Endothelial cell of umbilical vein (primary cell): ENCODE results near the gene IQGAP3. TPM values are rescaled to one million over a fixed set of nuclear protein-coding genes. Genes with fewer than 3 reads are reported as not detected.
A peak's percentile ranks its signal among the peaks of the same experiment; 100 is the strongest.

ENCODE experiments used
- BruUV-seq: library from RNA; stranded (reverse); fragments of 400-500 nt; replicated peaks from 2 replicates; lab custom pipeline; 2021; lab: Mats Ljungman, UMichigan
- CTCF ChIA-PET: fragments of 300-600, 350-600 bp; sonication (Branson Sonifier 250); formaldehyde crosslinking; loops from one replicate; lab custom pipeline; 2021; ENCODE audit warnings: antibody characterized with exemption, inconsistent platforms; lab: Charles Lee
- POLR2A ChIA-PET: fragments of 300-600, 350-600 bp; sonication (Branson Sonifier 250); formaldehyde crosslinking; loops from one replicate; lab custom pipeline; 2021; ENCODE audit warnings: antibody characterized with exemption, inconsistent platforms; lab: Charles Lee
- DNase-seq: peaks from one replicate; pipeline ENCODE4 v3.0.0-alpha.2; 2011; ENCODE audit warnings: low read depth, low spot score
- FAIRE-seq: peaks from 2 replicates; lab custom pipeline; 2011; peaks lifted over from hg19 to GRCh38; lab: Jason Lieb, UNC
- H2AFZ ChIP-seq: 2 replicates; pipeline ENCODE4 v1.6.0; 2012; ENCODE audit warnings: low read depth, low read length, control low read depth, inconsistent platforms
- H3K27ac ChIP-seq: 2 replicates; pipeline ENCODE4 v1.5.1; 2011; ENCODE audit warnings: low read depth, mild to moderate bottlenecking, control low read depth, low read length, moderate library complexity; ENCODE audit not compliant: insufficient read depth
- H3K27me3 ChIP-seq, 2 experiments: 2 replicates each; pipeline versions ENCODE4 v1.6.0 to v1.6.1; 2011; ENCODE audit warnings: low read length in 2 of 2, mixed read lengths in 1 of 2; ENCODE audit not compliant: control insufficient read depth in 2 of 2, insufficient read depth in 2 of 2
- H3K36me3 ChIP-seq, 2 experiments: 2 replicates in 1 of 2; 3 replicates in 1 of 2; pipeline ENCODE4 v1.5.1; 2011; ENCODE audit warnings: low read length in 2 of 2, mild to moderate bottlenecking in 1 of 2, moderate library complexity in 1 of 2; ENCODE audit not compliant: control insufficient read depth in 2 of 2, insufficient read depth in 2 of 2; ENCODE audit errors: extremely low read depth in 1 of 2
- H3K4me1 ChIP-seq: 3 replicates; pipeline ENCODE4 v1.5.1; 2011; ENCODE audit warnings: mild to moderate bottlenecking, low read length; ENCODE audit not compliant: control insufficient read depth, insufficient read depth; ENCODE audit errors: extremely low read depth
- H3K4me2 ChIP-seq: 2 replicates; pipeline ENCODE4 v1.6.1; 2011; ENCODE audit warnings: low read length, control low read depth, mixed read lengths; ENCODE audit not compliant: insufficient read depth
- H3K4me3 ChIP-seq, 3 experiments: fragments of 200-600 bp in 1 of 3; sonication (generic), shearing (Covaris generic) in 1 of 3; replicated peaks in 1 of 3; 2 replicates each; pipeline ENCODE4 v1.5.1; 2011 to 2016; ENCODE audit warnings: control low read depth in 3 of 3, low read length in 3 of 3, mild to moderate bottlenecking in 2 of 3, inconsistent platforms in 1 of 3, low read depth in 1 of 3, moderate library complexity in 1 of 3; ENCODE audit not compliant: insufficient read depth in 1 of 3
- H3K79me2 ChIP-seq: 2 replicates; pipeline ENCODE4 v1.6.0; 2012; ENCODE audit warnings: low read length, inconsistent platforms; ENCODE audit not compliant: control insufficient read depth, insufficient read depth
- H3K9ac ChIP-seq: replicated peaks from 2 replicates; pipeline ENCODE3; 2011; ENCODE audit warnings: low read length, control low read depth; ENCODE audit not compliant: insufficient read depth; ENCODE audit errors: extremely low read depth
- H3K9me1 ChIP-seq: replicated peaks from 3 replicates; pipeline ENCODE4 v1.6.0; 2011; ENCODE audit warnings: mild to moderate bottlenecking, low read length; ENCODE audit not compliant: control insufficient read depth, insufficient read depth; ENCODE audit errors: extremely low read depth
- H3K9me3 ChIP-seq: replicated peaks from 2 replicates; pipeline ENCODE4 v1.5.1; 2012; ENCODE audit warnings: low read length, inconsistent platforms; ENCODE audit not compliant: control insufficient read depth, insufficient read depth
- H4K20me1 ChIP-seq: replicated peaks from 2 replicates; pipeline ENCODE3; 2011; ENCODE audit warnings: mild to moderate bottlenecking, low read length; ENCODE audit not compliant: control insufficient read depth, insufficient read depth; ENCODE audit errors: extremely low read depth
- EZH2 ChIP-seq: IDR thresholded peaks from 2 replicates; pipeline ENCODE4 v1.6.1; 2012; ENCODE audit warnings: borderline replicate concordance, low read depth, mild to moderate bottlenecking, moderate library complexity, low read length, inconsistent platforms; ENCODE audit not compliant: severe bottlenecking
- FOS ChIP-seq: IDR thresholded peaks from 2 replicates; pipeline ENCODE4 v1.6.1; 2011; ENCODE audit warnings: mild to moderate bottlenecking, low read length, moderate library complexity, borderline replicate concordance; ENCODE audit not compliant: insufficient read depth
- GATA2 ChIP-seq: IDR thresholded peaks from 2 replicates; pipeline ENCODE4 v1.7.0; 2011; ENCODE audit warnings: low read depth, mild to moderate bottlenecking, moderate library complexity, mixed read lengths, low read length; ENCODE audit not compliant: insufficient read length, insufficient read depth
- JUN ChIP-seq: IDR thresholded peaks from 2 replicates; pipeline ENCODE4 v1.6.1; 2011; ENCODE audit warnings: borderline replicate concordance, low read depth; ENCODE audit not compliant: insufficient read length, insufficient read depth
- MYC ChIP-seq: IDR thresholded peaks from one replicate; pipeline ENCODE4 v1.6.1; 2011; ENCODE audit warnings: mild to moderate bottlenecking, low read depth, low read length
- POLR2A ChIP-seq: IDR thresholded peaks from 2 replicates; pipeline ENCODE4 v1.6.1; 2012; ENCODE audit warnings: low read depth, mild to moderate bottlenecking, control low read depth, low read length
- POLR2AphosphoS5 ChIP-seq: IDR thresholded peaks from 2 replicates; pipeline ENCODE4 v1.6.1; 2012; ENCODE audit warnings: low read depth, mild to moderate bottlenecking, control low read depth, low read length, moderate library complexity; ENCODE audit not compliant: insufficient read depth
- dilution Hi-C: fragments of 300-500 bp; cut with MboI; formaldehyde crosslinking; loops from one replicate; pipeline ENCODE4 v1.15.0; 2019; ENCODE audit warnings: low sequenced_read_pairs; ENCODE audit not compliant: extremely low pct_ligation_motif_present
- intact Hi-C: fragments of 100-400 bp; cut with micrococcal nuclease; formaldehyde crosslinking; loops from one replicate; pipeline ENCODE4 v1.10.0; 2022
- polyA plus RNA-seq, 4 experiments: library from polyadenylated mRNA; depleted of rRNA in 3 of 4; stranded (reverse) in 3 of 4; unstranded in 1 of 4; fragments of >200 nt; gene quantifications; 2 replicates each; pipeline versions ENCODE4 v1.2.1 to v1.2.3, GENCODE V29; 2011 to 2012; ENCODE audit warnings: missing spikeins in 1 of 4
- total RNA-seq: library from RNA; stranded (reverse); gene quantifications from 2 replicates; pipeline ENCODE4 v1.2.3, GENCODE V29; 2021
- TF ChIP-seq, protein P1 (sequence below): IDR thresholded peaks from 2 replicates; pipeline ENCODE4 v1.6.1; 2011; ENCODE audit not compliant: insufficient read depth, insufficient read length
- TF ChIP-seq, protein P2 (sequence below), 2 donors: IDR thresholded peaks; 1 replicate in 1 of 2; 2 replicates in 1 of 2; pipeline ENCODE4 v1.5.1; 2011; ENCODE audit warnings: low read length in 2 of 2, mild to moderate bottlenecking in 2 of 2, moderate library complexity in 2 of 2, control low read depth in 1 of 2, inconsistent platforms in 1 of 2, low read depth in 1 of 2; ENCODE audit not compliant: insufficient read depth in 1 of 2; ENCODE audit errors: extremely low read depth in 1 of 2

Gene IQGAP3
- total and polyA plus RNA-seq, 2 donors (not counting 3 experiments of a cell fraction or from before 2014, with no cell fraction given) = 28.3 to 60.7 TPM

DNA sequence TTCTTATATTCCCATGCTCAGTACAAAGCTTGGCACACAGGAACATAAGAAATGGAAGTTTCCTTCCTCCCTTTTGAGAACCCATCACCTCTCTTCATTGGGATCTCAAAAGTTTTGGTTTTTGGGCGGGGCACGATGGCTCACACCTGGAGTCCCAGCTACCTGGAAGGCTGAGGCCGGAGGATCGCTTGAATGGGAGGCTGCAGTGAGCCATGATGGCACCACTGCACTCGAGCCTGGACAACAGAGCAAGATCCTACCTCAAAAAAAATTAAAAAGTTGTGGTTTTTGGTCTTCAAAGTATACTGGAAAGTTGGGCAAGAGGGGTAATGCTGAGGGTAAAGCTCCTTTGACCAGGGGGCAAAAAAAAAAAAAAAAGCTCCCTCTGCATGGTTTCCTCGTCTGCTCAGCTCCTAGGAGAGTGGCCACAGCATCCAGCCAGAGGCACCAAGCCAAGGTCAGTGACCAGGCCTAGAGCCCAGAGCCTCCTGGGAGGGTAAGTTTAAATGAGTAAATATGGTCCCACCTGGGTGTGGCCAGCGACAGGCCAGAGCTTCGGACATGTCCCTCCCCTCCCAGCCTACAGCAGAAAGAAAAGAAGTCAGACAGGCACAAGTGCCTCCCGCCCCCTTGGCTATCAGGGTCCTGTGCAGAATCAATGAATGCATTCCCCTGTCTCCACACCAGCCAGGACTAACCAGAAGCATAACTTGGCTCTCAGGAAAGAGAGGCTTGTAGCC, 76.8 kb downstream of the IQGAP3 start:
- intact Hi-C loops (no loop called here), dilution Hi-C loops (no loop called here)
- no peak for TF ChIP-seq MYC
- TF ChIP-seq POLR2AphosphoS5 = no peak
- no peak for TF ChIP-seq EZH2
- H3K9me1 ChIP-seq = no peaks in the 10 kb centered on the region
- peaks cover 41% of the 10 kb centered on the region for H3K4me1 ChIP-seq
- peaks cover 98% of the 10 kb centered on the region for H3K79me2 ChIP-seq
- no peak overlapping the region for H3K4me2 ChIP-seq
- FAIRE-seq (peak; percentile 60), DNase-seq (no peak)
- no peak overlapping the region for H3K4me3 ChIP-seq
- no peak overlapping the region for H2AFZ ChIP-seq
- BruUV-seq = no TSS peak
- ChIA-PET CTCF (interaction anchor here (9.6 kb wide), 1 partner anchor 15 kb away, joined by 119 read pairs; no protein-coding TSS in a partner anchor), POLR2A (no interaction called here)
- no peak overlapping the region for H3K9ac ChIP-seq
- H3K27me3 ChIP-seq = no peaks in the 10 kb centered on the region
- no peaks in the 10 kb centered on the region for H4K20me1 ChIP-seq
- H3K36me3 ChIP-seq = peaks cover 0 to 7% of the 10 kb centered on the region in 2 experiments
- no peak overlapping the region for H3K27ac ChIP-seq
- no peaks in the 10 kb centered on the region for H3K9me3 ChIP-seq

DNA sequence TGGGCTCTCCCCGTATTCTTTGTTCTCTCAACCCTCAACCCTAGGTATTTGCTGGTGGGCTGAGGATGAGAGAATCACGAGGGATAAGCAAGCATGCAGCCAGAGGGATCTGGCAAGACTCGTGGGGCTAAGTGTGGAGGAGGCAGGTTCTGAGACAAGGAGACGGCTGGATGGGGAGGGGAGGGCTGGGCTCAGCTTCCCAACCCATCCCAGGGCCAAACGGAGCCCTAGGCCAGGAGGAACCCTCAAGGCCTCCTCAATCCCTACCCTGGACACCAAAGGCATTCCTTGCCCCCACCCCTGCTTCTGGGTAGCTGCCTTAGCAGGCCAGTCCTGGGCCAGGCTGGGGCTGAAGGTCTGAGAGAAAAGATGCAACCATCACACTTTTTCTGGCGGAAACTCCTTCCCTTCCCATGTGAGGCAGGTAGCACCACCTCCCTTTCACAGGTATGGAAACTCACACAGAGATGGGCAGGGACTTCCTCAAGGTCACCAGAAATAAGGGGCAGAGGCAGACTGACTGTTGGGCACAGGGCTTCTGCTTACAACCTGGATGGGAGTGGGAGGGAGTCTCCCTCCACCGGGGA, 78.0 kb downstream of the IQGAP3 start:
- no TSS peak for BruUV-seq
- H4K20me1 ChIP-seq = no peaks in the 10 kb centered on the region
- ChIA-PET CTCF (interaction anchor here (9.6 kb wide), 1 partner anchor 14 kb away, joined by 119 read pairs; no protein-coding TSS in a partner anchor), POLR2A (no interaction called here)
- no peaks in the 10 kb centered on the region for H3K27me3 ChIP-seq
- H2AFZ ChIP-seq = no peak overlapping the region
- no peak for DNase-seq
- dilution Hi-C loops (no loop called here), intact Hi-C loops (no loop called here)
- H3K4me2 ChIP-seq = no peak overlapping the region
- no peak for FAIRE-seq
- no peak for TF ChIP-seq FOS
- TF ChIP-seq POLR2A = no peak
- TF ChIP-seq GATA2 = no peak
- TF ChIP-seq, protein P1, sequence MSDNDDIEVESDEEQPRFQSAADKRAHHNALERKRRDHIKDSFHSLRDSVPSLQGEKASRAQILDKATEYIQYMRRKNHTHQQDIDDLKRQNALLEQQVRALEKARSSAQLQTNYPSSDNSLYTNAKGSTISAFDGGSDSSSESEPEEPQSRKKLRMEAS = no peak
- no peak for TF ChIP-seq JUN
- TF ChIP-seq, protein P2, sequence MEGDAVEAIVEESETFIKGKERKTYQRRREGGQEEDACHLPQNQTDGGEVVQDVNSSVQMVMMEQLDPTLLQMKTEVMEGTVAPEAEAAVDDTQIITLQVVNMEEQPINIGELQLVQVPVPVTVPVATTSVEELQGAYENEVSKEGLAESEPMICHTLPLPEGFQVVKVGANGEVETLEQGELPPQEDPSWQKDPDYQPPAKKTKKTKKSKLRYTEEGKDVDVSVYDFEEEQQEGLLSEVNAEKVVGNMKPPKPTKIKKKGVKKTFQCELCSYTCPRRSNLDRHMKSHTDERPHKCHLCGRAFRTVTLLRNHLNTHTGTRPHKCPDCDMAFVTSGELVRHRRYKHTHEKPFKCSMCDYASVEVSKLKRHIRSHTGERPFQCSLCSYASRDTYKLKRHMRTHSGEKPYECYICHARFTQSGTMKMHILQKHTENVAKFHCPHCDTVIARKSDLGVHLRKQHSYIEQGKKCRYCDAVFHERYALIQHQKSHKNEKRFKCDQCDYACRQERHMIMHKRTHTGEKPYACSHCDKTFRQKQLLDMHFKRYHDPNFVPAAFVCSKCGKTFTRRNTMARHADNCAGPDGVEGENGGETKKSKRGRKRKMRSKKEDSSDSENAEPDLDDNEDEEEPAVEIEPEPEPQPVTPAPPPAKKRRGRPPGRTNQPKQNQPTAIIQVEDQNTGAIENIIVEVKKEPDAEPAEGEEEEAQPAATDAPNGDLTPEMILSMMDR (IDR thresholded peaks at IDR 0.05; ENCODE audit: extremely low read depth in 1 of 2, insufficient read depth in 1 of 2, low read depth in 1 of 2, low read length in 2 of 2) = no peak
- no peak for TF ChIP-seq MYC
- TF ChIP-seq POLR2AphosphoS5 = no peak
- TF ChIP-seq EZH2 = no peak
- peaks cover 49% of the 10 kb centered on the region for H3K4me1 ChIP-seq
- H3K9ac ChIP-seq = no peak overlapping the region
- no peak overlapping the region for H3K4me3 ChIP-seq
- no peaks in the 10 kb centered on the region for H3K9me1 ChIP-seq
- no peaks in the 10 kb centered on the region for H3K9me3 ChIP-seq
- H3K79me2 ChIP-seq = peaks cover 99% of the 10 kb centered on the region
- no peak overlapping the region for H3K27ac ChIP-seq
- H3K36me3 ChIP-seq = peaks cover 0 to 7% of the 10 kb centered on the region in 2 experiments
